ENCODE data around the gene CWH43.

DNA sequence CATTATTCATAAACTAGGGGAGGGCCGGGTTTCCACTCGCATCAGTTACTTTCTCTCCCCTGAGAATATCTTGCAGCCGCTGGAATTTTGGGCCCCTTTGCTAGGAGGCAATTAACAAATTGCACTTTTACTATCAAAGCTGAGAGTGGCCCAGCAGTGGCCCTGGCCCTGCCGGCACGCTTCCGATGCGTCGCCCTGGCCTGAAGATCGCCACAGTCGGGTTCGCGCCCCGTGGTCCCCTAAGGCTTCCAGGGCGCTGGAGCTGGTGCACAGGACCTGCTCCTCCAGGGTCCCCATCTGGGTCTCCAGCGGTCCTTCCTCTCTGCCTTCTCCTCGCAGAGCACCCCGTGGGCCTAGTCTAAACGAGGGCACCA is 486 bp upstream of the CWH43 start:
- TF ChIP-seq CTCF (IDR thresholded peaks at IDR 0.05) (no peak), POLR2A (IDR thresholded peaks at IDR 0.05) (no peak), EP300 (IDR thresholded peaks at IDR 0.05) (no peak)

Measured in gastroesophageal sphincter (tissue), 3 donors.